ENCODE data around the gene TBRG1.

DNA sequence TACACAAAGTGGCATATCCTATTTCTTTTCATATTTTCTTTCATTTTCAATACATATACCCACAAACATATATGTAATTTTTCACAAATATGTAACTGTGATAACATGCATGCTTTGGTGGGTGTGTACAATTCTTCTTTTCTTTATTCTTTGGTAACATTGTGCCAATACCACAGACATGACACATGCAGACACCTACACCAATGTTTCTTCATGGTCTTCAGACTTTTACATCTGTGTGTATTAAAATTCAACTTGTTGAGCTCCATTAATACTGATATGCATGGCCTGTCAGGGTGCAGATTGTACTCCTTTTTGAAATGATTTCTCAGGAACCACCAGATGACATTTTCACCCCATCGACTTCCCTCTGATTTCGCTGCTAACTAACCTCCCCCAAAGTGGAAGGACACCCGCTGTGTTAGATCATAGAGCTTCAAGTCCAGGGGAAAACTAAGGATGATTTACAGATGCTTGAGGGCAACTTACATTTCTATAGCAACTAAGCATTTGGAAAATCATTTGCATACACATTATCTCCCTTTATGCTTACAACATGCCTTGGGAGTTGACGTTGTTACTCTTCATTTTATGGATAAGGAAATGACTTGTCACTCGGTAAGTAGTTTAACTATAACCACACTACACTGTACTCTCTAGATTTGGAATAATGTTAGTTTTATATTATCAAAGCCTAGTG, 21.9 kb upstream of the TBRG1 start:
- TF ChIP-seq, protein P1, sequence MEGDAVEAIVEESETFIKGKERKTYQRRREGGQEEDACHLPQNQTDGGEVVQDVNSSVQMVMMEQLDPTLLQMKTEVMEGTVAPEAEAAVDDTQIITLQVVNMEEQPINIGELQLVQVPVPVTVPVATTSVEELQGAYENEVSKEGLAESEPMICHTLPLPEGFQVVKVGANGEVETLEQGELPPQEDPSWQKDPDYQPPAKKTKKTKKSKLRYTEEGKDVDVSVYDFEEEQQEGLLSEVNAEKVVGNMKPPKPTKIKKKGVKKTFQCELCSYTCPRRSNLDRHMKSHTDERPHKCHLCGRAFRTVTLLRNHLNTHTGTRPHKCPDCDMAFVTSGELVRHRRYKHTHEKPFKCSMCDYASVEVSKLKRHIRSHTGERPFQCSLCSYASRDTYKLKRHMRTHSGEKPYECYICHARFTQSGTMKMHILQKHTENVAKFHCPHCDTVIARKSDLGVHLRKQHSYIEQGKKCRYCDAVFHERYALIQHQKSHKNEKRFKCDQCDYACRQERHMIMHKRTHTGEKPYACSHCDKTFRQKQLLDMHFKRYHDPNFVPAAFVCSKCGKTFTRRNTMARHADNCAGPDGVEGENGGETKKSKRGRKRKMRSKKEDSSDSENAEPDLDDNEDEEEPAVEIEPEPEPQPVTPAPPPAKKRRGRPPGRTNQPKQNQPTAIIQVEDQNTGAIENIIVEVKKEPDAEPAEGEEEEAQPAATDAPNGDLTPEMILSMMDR (IDR thresholded peaks at IDR 0.05; ENCODE audit: low read length): no peak
- no peak for TF ChIP-seq EZH2 (IDR thresholded peaks at IDR 0.05; ENCODE audit: borderline replicate concordance, low read length)
